Skeletal muscle tissue (tissue), 4 donors: ENCODE measurements around the gene ERC2. TPM values are rescaled to one million over a fixed set of nuclear protein-coding genes. Genes with fewer than 3 reads are reported as not detected.
"Not testable (repeated sequence)": the region's sequence is repeated elsewhere in the genome, so short reads cannot be mapped to it uniquely, and the experiment has no call there.

ENCODE experiments used
- H3K27ac ChIP-seq: one replicate; pipeline ENCODE4 v1.7.0; 2013; ENCODE audit warnings: mild to moderate bottlenecking, low read depth, low read length, inconsistent platforms
- H3K27me3 ChIP-seq, 3 donors: one replicate each; pipeline ENCODE4 v1.7.0; 2013; ENCODE audit warnings: low read length in 3 of 3; ENCODE audit not compliant: control insufficient read depth in 3 of 3, insufficient read depth in 3 of 3
- H3K36me3 ChIP-seq, 3 donors: one replicate each; pipeline ENCODE4 v1.7.0; 2013; ENCODE audit warnings: low read length in 3 of 3; ENCODE audit not compliant: control insufficient read depth in 3 of 3, insufficient read depth in 3 of 3
- H3K4me1 ChIP-seq, 3 donors: one replicate each; pipeline ENCODE4 v1.7.0; 2013; ENCODE audit warnings: low read length in 3 of 3, mild to moderate bottlenecking in 3 of 3; ENCODE audit not compliant: control insufficient read depth in 3 of 3, insufficient read depth in 3 of 3
- H3K4me3 ChIP-seq, 3 donors: one replicate each; pipeline ENCODE4 v1.7.0; 2013; ENCODE audit warnings: low read length in 3 of 3
- H3K9ac ChIP-seq, 3 donors: one replicate each; pipeline ENCODE4 v1.7.0; 2013; ENCODE audit warnings: low read length in 3 of 3, mild to moderate bottlenecking in 3 of 3, moderate library complexity in 2 of 3, low read depth in 1 of 3
- H3K9me3 ChIP-seq, 3 donors: one replicate each; pipeline ENCODE4 v1.7.0; 2013; ENCODE audit warnings: low read length in 3 of 3; ENCODE audit not compliant: control insufficient read depth in 3 of 3
- total RNA-seq: library from RNA; depleted of rRNA; stranded (reverse); fragments of >200 nt; gene quantifications from one replicate; pipeline ENCODE4 v1.2.3, GENCODE V29; 2014
- donor health status: Osteomylitis.

ERC2 gene
- total RNA-seq, 1 donor from 2014 or later = 1.0 TPM

GRCh38 chr3:56025326-56025725 is 442.9 kb downstream of the ERC2 start:
- Histone ChIP-seq H3K9ac (no peak overlapping the region), H3K27ac (no peak overlapping the region), H3K4me1 (no peaks in the 10 kb centered on the region), H3K27me3 (no peaks in the 10 kb centered on the region), H3K9me3 (no peaks in the 10 kb centered on the region), H3K4me3 (no peak overlapping the region), H3K36me3 (no peaks in the 10 kb centered on the region)

- no peak overlapping the region for H3K27ac ChIP-seq
- H3K4me1 ChIP-seq = no peaks in the 10 kb centered on the region
- no peak overlapping the region for H3K4me3 ChIP-seq
- no peaks in the 10 kb centered on the region for H3K36me3 ChIP-seq
- no peaks in the 10 kb centered on the region for H3K27me3 ChIP-seq
- no peaks in the 10 kb centered on the region for H3K9me3 ChIP-seq
- H3K9ac ChIP-seq = no peak overlapping the region
Observed at GRCh38 chr3:56023546-56023945, 444.7 kb downstream of the ERC2 start.

GRCh38 chr3:56022619-56023018 is 445.6 kb downstream of the ERC2 start:
- no peak overlapping the region for H3K4me3 ChIP-seq
- no peak overlapping the region for H3K9ac ChIP-seq
- H3K36me3 ChIP-seq = no peaks in the 10 kb centered on the region
- no peaks in the 10 kb centered on the region for H3K4me1 ChIP-seq
- no peak overlapping the region for H3K27ac ChIP-seq
- H3K9me3 ChIP-seq = no peaks in the 10 kb centered on the region
- H3K27me3 ChIP-seq = no peaks in the 10 kb centered on the region

GRCh38 chr3:56019490-56020146 is 448.6 kb downstream of the ERC2 start:
- Histone ChIP-seq H3K9me3 (no peaks in the 10 kb centered on the region), H3K27ac (no peak overlapping the region), H3K4me3 (no peak overlapping the region), H3K4me1 (no peaks in the 10 kb centered on the region), H3K27me3 (no peaks in the 10 kb centered on the region), H3K36me3 (no peaks in the 10 kb centered on the region), H3K9ac (no peak overlapping the region)

- H3K36me3 ChIP-seq, H3K27me3 ChIP-seq, H3K9me3 ChIP-seq: not testable (repeated sequence)
Observed at GRCh38 chr3:56015374-56015773, 452.9 kb downstream of the ERC2 start.

GRCh38 chr3:56012721-56013120 is 455.5 kb downstream of the ERC2 start:
- Histone ChIP-seq H3K9me3 (no peaks in the 10 kb centered on the region), H3K4me1 (no peaks in the 10 kb centered on the region), H3K4me3 (no peak overlapping the region), H3K27me3 (no peaks in the 10 kb centered on the region), H3K36me3 (no peaks in the 10 kb centered on the region), H3K27ac (no peak overlapping the region), H3K9ac (no peak overlapping the region)

More at GRCh38 chr3:56015374-56015773, 452.9 kb downstream of the ERC2 start:
- not testable (repeated sequence) for H3K4me3 ChIP-seq, H3K4me1 ChIP-seq, H3K27ac ChIP-seq, H3K9ac ChIP-seq

GRCh38 chr3:56005196-56005805 is 463.0 kb downstream of the ERC2 start:
- H3K27ac ChIP-seq = no peak overlapping the region
- H3K4me3 ChIP-seq = no peak overlapping the region
- H3K4me1 ChIP-seq = no peaks in the 10 kb centered on the region
- no peaks in the 10 kb centered on the region for H3K27me3 ChIP-seq
- H3K9ac ChIP-seq = no peak overlapping the region
- H3K9me3 ChIP-seq = no peaks in the 10 kb centered on the region
- no peaks in the 10 kb centered on the region for H3K36me3 ChIP-seq

GRCh38 chr3:56003129-56003528 is 465.1 kb downstream of the ERC2 start:
- Histone ChIP-seq H3K27ac (no peak overlapping the region), H3K4me3 (no peak overlapping the region), H3K9ac (no peak overlapping the region), H3K4me1 (no peaks in the 10 kb centered on the region), H3K27me3 (no peaks in the 10 kb centered on the region), H3K36me3 (no peaks in the 10 kb centered on the region), H3K9me3 (no peaks in the 10 kb centered on the region)

GRCh38 chr3:56001991-56002390 is 466.3 kb downstream of the ERC2 start:
- H3K4me1 ChIP-seq = no peaks in the 10 kb centered on the region
- no peaks in the 10 kb centered on the region for H3K36me3 ChIP-seq
- no peak overlapping the region for H3K9ac ChIP-seq

GRCh38 chr3:56001537-56001936 is 466.7 kb downstream of the ERC2 start:
- Histone ChIP-seq H3K27me3 (no peaks in the 10 kb centered on the region), H3K9ac (no peak overlapping the region), H3K27ac (no peak overlapping the region), H3K4me3 (no peak overlapping the region), H3K4me1 (no peaks in the 10 kb centered on the region), H3K9me3 (no peaks in the 10 kb centered on the region), H3K36me3 (no peaks in the 10 kb centered on the region)

More at GRCh38 chr3:56001991-56002390, 466.3 kb downstream of the ERC2 start:
- Histone ChIP-seq H3K27ac (no peak overlapping the region), H3K27me3 (no peaks in the 10 kb centered on the region), H3K9me3 (no peaks in the 10 kb centered on the region), H3K4me3 (no peak overlapping the region)
